ENCODE results near the gene NPAS3.

DNA sequence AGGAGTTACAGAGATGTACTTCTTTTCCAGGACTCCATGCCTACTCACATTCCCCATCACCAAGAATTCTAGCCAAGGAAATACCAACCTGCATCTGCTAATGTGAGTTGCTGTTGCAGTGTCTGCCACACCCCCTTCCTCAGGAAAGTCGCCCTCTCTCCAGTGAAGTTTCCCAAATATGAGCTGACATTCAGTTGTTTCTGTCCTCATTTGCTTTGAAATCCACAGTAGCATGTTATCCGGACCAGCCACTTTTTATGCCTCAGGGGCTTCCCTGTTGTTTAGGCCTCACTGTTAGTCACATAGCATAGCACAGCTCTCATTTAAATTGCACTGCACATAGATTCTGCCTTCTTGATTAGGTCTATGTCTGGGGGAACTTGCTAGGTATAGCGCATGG is 799.8 kb downstream of the NPAS3 start:
- TF ChIP-seq, protein P1, sequence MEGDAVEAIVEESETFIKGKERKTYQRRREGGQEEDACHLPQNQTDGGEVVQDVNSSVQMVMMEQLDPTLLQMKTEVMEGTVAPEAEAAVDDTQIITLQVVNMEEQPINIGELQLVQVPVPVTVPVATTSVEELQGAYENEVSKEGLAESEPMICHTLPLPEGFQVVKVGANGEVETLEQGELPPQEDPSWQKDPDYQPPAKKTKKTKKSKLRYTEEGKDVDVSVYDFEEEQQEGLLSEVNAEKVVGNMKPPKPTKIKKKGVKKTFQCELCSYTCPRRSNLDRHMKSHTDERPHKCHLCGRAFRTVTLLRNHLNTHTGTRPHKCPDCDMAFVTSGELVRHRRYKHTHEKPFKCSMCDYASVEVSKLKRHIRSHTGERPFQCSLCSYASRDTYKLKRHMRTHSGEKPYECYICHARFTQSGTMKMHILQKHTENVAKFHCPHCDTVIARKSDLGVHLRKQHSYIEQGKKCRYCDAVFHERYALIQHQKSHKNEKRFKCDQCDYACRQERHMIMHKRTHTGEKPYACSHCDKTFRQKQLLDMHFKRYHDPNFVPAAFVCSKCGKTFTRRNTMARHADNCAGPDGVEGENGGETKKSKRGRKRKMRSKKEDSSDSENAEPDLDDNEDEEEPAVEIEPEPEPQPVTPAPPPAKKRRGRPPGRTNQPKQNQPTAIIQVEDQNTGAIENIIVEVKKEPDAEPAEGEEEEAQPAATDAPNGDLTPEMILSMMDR (IDR thresholded peaks at IDR 0.05) = no peak
- no peak for TF ChIP-seq POLR2AphosphoS5 (IDR thresholded peaks at IDR 0.05)
- TF ChIP-seq POLR2A (IDR thresholded peaks at IDR 0.05) = no peak
